Measurements from ENCODE around the gene HMX3.
"Not testable (repeated sequence)": the region's sequence is repeated elsewhere in the genome, so short reads cannot be mapped to it uniquely, and the experiment has no call there.

The HMX3 gene

GRCh38 chr10:123148414-123149161 is 12.8 kb downstream of the HMX3 start:
- peak; percentile 19 for DNase-seq

- DNase-seq = no peak
These were observed 13.4 kb downstream of the HMX3 start for GRCh38 chr10:123149162-123149567.

GRCh38 chr10:123149568-123150270 is 13.9 kb downstream of the HMX3 start:
- DNase-seq = peak; percentile 6

- no peak for DNase-seq
These were observed 14.7 kb downstream of the HMX3 start for GRCh38 chr10:123150271-123150985.

- peak; percentile 33 for DNase-seq
These were observed 15.4 kb downstream of the HMX3 start for GRCh38 chr10:123150986-123151736.

- DNase-seq = no peak
These were observed 16.0 kb downstream of the HMX3 start for GRCh38 chr10:123151737-123152135.

- no peak for DNase-seq
These were observed 17.8 kb downstream of the HMX3 start for GRCh38 chr10:123153486-123154091.

- DNase-seq = peak; percentile 99
These were observed 18.4 kb downstream of the HMX3 start, which contains the start of gene BUB3 for GRCh38 chr10:123154092-123154710. Gene BUB3, plus strand, starts transcription at chr10:123154402. Its CDS starts 516 bp downstream, at chr10:123154918.

GRCh38 chr10:123154711-123155505 is 19.1 kb downstream of the HMX3 start:
- peak; percentile 59 for DNase-seq

GRCh38 chr10:123156078-123156477 is 20.3 kb downstream of the HMX3 start:
- DNase-seq = no peak

GRCh38 chr10:123157210-123157609 is 21.4 kb downstream of the HMX3 start:
- DNase-seq = no peak

- no peak for DNase-seq
These were observed 22.9 kb downstream of the HMX3 start for GRCh38 chr10:123158682-123159081.

GRCh38 chr10:123160311-123160980 is 24.7 kb downstream of the HMX3 start:
- DNase-seq = no peak

- no peak for DNase-seq
These were observed 28.5 kb downstream of the HMX3 start for GRCh38 chr10:123164319-123164718.

GRCh38 chr10:123165445-123166072 is 29.8 kb downstream of the HMX3 start:
- peak; percentile 5 for DNase-seq

- DNase-seq = no peak
These were observed 30.8 kb downstream of the HMX3 start for GRCh38 chr10:123166618-123167017.

- no peak for DNase-seq
These were observed 35.2 kb downstream of the HMX3 start for GRCh38 chr10:123170961-123171360.

- not testable (repeated sequence) for DNase-seq
These were observed 35.8 kb downstream of the HMX3 start for GRCh38 chr10:123171616-123172015.

- DNase-seq = no peak
These were observed 39.9 kb downstream of the HMX3 start for GRCh38 chr10:123175389-123176387.
